GM18858 (cell line): ENCODE measurements around the gene LRP6.

Experiments
- ATAC-seq: cut with Tn5 transposase; IDR thresholded peaks from one replicate; pipeline ENCODE4 v1.9.1; 2021; ENCODE audit not compliant: unreplicated experiment

The LRP6 gene

DNA sequence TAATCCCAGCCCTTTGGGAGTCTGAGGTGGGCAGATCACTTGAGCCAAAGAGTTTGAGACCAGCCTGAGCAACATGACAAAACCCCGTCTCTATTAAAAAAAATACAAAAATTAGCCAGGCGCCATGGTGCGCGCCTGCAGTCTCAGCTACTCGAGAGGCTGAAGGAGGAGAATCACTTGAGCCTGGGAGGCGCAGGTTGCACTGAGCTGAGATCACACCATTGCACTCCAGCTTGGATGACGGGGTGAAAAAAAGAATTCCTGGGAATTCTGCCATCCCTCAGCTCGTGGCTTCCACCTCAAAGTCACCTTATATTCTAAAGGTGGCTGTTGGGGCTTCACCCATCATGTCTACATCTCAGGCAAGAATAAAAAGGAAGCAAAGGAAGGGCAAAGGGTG lies 183.2 kb downstream of the LRP6 start:
- ATAC-seq, result no peak

DNA sequence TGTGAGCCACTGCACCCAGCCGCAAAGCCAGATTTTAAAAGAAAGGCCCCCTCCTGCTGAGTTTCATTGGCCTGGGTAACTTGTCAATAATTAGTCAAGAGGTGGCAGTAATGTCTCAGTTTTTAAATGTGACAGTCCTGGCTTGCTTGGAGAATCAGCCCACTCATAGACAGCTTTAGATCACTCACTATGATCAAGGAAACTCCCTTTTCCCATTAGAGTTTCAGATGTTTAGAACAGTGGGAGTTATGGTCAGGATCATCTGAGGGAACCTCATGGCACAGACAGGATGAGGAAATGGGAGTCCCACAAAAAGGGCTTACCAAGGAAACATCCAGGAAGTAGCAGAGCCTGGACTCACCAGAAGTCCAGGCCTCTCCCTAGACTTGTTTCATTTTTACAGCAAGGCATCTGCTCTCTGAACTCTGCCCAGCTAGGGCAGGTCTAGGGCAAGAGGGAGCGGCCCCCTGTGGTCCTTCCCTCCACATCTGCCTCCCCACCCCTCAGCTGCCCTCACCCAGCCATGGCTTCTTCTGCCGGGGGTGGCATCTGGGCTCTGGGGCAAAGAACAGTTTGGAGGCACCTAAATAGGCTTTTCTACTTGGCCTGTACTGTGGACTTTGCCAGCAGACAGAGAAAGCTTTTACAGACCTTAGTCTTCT lies 184.9 kb downstream of the LRP6 start:
- no peak for ATAC-seq

DNA sequence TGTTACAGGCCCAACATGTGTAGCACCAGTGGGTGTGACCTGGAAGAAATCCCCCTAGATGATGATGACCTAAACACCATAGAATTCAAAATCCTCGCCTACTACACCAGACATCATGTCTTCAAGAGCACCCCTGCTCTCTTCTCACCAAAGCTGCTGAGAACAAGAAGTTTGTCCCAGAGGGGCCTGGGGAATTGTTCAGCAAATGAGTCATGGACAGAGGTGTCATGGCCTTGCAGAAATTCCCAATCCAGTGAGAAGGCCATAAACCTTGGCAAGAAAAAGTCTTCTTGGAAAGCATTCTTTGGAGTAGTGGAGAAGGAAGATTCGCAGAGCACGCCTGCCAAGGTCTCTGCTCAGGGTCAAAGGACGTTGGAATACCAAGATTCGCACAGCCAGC lies 187.6 kb downstream of the LRP6 start:
- no peak for ATAC-seq

DNA sequence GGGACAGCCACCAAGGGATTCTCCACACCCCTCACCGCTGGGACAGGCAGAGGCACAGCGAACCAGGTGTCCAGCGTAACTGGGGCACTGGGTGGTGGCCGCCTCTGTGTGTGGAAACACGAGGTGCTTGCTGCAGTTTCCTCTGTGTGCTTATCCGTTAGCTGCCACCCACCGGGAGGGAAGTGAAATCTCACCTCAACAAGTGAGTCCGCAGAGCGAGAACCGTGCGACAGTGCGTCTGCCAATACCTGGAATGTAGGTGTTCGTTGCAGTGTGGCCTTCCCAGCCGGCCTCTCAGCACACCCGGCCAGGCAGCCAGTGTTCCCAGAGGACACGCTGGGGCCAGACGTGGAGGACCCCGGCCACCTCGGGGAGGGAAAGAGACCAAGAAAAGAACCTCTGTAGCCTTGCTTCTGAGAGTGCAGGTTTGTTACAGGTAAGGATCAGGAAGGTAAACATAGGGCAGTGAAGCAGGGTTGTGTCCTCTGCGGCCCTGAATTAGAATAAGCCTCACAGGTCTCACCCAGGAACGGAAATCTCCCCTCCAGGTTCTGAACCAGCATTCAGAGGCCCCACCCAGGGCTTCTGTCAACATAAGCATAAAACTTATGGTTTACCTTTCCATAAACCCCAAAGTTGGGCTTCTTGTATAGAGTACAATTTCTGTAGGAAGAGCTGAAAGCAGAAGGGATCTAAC lies 194.6 kb downstream of the LRP6 start:
- ATAC-seq, result no peak

DNA sequence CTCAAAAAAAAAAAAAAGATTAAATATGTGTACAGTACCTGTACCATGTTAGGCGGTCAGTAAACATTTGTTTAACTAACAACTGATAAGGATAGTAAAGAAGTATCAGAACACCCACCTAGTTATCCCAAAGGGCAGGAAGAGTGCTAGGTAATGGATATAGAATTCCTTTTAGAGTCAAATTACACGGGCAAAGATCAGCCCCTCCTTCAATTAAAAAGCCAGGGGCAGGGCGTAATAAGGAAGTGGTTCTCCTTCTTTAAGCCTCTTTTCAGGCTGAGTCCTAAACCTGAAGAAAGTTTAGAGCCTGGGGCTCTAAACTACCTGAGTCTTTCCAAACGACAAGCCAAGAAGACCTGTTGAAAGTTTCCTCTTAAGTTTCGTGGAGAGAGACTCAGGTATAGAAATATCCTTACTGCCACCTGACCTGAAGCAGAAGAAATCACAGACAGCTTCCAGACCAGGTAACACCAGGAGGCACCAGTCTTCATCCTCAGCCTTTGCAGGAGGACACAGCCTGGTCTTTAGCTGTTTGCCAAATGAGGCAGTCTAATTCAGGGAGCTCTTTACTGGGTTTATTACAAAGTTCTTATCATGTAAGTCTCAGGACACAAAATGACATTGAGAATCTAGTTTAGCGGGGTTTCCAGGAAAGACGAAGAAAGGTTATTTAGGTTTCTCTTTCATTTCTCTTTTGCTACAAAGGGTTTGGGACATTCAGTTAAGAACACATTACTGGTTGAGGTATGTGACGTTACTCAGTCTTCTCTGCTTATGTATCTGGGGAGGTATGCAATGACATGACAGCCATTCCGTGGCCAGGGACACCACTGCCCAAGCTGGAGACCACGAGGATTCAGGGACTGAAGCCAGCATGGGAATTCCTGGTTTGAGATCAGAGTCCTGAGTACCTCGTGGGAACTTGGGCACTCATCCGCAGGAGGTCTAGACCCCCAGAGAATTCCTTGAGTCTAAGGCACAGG lies 195.9 kb downstream of the LRP6 start, which contains the start of gene BCL2L14:
TSS of gene BCL2L14 (plus strand) at position 266 of the 983 bp plus-strand sequence. CDS start 8,367 bp downstream, outside the sequence.
- no peak for ATAC-seq

DNA sequence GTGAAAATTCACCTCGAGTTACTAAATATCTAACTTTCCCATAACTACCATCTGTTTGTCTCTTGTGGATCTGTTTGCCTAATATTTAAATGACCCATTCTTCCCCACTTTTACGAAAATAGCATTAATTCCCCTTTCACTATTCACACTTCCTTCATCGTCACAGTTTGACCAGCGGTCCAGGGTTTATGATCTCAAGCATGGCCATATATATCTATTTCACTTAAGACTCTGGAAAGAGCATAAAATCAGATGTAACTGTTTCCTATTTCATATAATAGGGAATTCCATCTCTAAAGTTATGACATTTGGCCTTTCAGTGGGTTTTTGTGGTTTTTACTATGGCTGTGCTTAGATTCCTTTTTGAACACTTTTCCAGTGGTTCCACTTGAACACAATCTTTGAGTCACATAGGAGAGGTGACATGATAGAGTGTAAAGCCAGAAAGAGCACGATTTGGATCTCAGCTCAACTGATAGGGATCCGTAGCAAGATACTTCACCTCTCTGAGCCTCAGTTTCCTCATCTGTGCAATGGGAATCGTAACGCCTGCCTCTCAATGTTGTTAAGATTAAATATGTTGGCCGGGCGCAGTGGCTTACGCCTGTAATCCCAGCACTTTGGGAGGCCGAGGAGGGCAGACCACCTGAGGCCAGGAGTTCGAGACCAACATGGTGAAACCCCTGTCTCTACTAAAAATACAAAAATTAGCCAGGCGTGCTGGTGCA lies 196.9 kb downstream of the LRP6 start:
- ATAC-seq, result no peak

DNA sequence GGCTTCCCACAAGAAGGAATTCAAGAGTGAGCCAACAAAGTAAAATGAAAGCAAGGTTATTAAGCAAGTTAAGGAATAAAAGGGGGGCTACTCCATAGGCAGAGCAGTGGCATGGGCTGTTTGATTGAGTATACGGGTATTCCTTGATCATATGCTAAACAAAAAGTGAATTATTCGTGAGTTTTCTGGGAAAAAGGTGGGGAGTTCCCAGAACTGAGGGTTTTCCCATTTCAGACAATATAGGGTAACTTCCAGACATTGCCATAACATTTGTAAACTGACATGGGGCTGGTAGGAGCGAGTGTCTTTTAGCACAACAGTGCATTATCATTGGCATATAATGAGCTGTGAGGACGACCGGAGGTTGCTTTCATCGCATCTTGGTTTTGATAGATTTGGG lies 198.1 kb downstream of the LRP6 start:
- no peak for ATAC-seq
